K562 (cell line): ENCODE measurements around the gene RAD51D. TPM values are rescaled to one million over a fixed set of nuclear protein-coding genes. Genes with fewer than 3 reads are reported as not detected.

Source experiments
- ATF3 ChIP-seq, 2 experiments: fragments of 450-650 bp in 1 of 2; sonication (generic) in 1 of 2; formaldehyde crosslinking in 1 of 2; IDR thresholded peaks in 1 of 2; conservative IDR thresholded peaks in 1 of 2; 2 replicates each; pipeline versions ENCODE4 v1.6.1 to v1.8.1; 2016 to 2023; ENCODE audit warnings: mild to moderate bottlenecking in 2 of 2, moderate library complexity in 2 of 2, inconsistent platforms in 1 of 2, missing genetic modification reagents in 1 of 2
- BCOR ChIP-seq: fragments of 450-650 bp; IDR thresholded peaks from 2 replicates; pipeline ENCODE4 v1.6.1; 2016
- BRF1 ChIP-seq: IDR thresholded peaks from 3 replicates; pipeline ENCODE4 v1.6.1; 2011; ENCODE audit warnings: borderline replicate concordance, mild to moderate bottlenecking; ENCODE audit not compliant: insufficient read length; ENCODE audit errors: extremely low read depth
- CCAR2 ChIP-seq: fragments of 200-400 bp; formaldehyde crosslinking; IDR thresholded peaks from 2 replicates; pipeline ENCODE4 v1.6.1; 2017; ENCODE audit warnings: mild to moderate bottlenecking, low read depth, low read length
- DNMT1 ChIP-seq: fragments of 450-650 bp; IDR thresholded peaks from 2 replicates; pipeline ENCODE4 v1.6.1; 2016; ENCODE audit warnings: antibody characterized with exemption, mild to moderate bottlenecking
- FOXP1 ChIP-seq: sonication (generic); formaldehyde crosslinking; IDR thresholded peaks from 2 replicates; pipeline ENCODE4 v1.8.0; 2022; ENCODE audit warnings: mild to moderate bottlenecking, missing genetic modification reagents
- NFIX ChIP-seq: fragments of 250-450 bp; sonication (Bioruptor Pico); IDR thresholded peaks from 2 replicates; pipeline ENCODE4 v1.4.0; 2020; ENCODE audit warnings: low read depth, mild to moderate bottlenecking, moderate library complexity
- POLR2A ChIP-seq: fragments of 450-650 bp; conservative IDR thresholded peaks from 2 replicates; pipeline ENCODE4 v1.6.1; 2016
- PYGO2 ChIP-seq: fragments of 450-650 bp; IDR thresholded peaks from 2 replicates; pipeline ENCODE4 v1.6.1; 2016; ENCODE audit warnings: mild to moderate bottlenecking, missing genetic modification characterization, moderate library complexity, missing compliant biosample characterization
- SMAD2 ChIP-seq: fragments of 150-350 bp; IDR thresholded peaks from 2 replicates; pipeline ENCODE4 v1.6.1; 2014; ENCODE audit warnings: low read depth, mild to moderate bottlenecking, low read length
- SREBF1 ChIP-seq: fragments of 150-350 bp; IDR thresholded peaks from 2 replicates; pipeline ENCODE4 v1.6.1; 2014; ENCODE audit warnings: antibody characterized with exemption, low read depth, low read length, borderline replicate concordance
- SRSF1 ChIP-seq: fragments of 200-400 bp; formaldehyde crosslinking; IDR thresholded peaks from 2 replicates; pipeline ENCODE4 v1.6.1; 2017; ENCODE audit warnings: mild to moderate bottlenecking, low read depth, low read length, moderate library complexity
- TRIM28 ChIP-seq: fragments of 450-650 bp; IDR thresholded peaks from 2 replicates; pipeline ENCODE4 v1.6.1; 2017
- VEZF1 ChIP-seq: fragments of 200-800 bp; sonication (Bioruptor generic); IDR thresholded peaks from 2 replicates; pipeline ENCODE4 v1.6.1; 2017; ENCODE audit warnings: missing genetic modification characterization, missing compliant biosample characterization
- ZBTB2 ChIP-seq: fragments of 450-650 bp; IDR thresholded peaks from 2 replicates; pipeline ENCODE4 v1.6.1; 2016; ENCODE audit warnings: antibody characterized with exemption
- ZNF239 ChIP-seq: fragments of 250-450 bp; sonication (Bioruptor Pico); IDR thresholded peaks from 2 replicates; pipeline ENCODE4 v1.4.0; 2020; ENCODE audit warnings: mild to moderate bottlenecking
- ZNF280A ChIP-seq: fragments of 450-650 bp; IDR thresholded peaks from 2 replicates; pipeline ENCODE4 v1.6.1; 2018; ENCODE audit warnings: mild to moderate bottlenecking, low read depth; ENCODE audit not compliant: partially characterized antibody
- ZNF280B ChIP-seq: fragments of 250-450 bp; sonication (Bioruptor Pico); IDR thresholded peaks from 2 replicates; pipeline ENCODE4 v1.5.1; 2021; ENCODE audit warnings: mild to moderate bottlenecking
- ZNF347 ChIP-seq: fragments of 450-650 bp; formaldehyde crosslinking; IDR thresholded peaks from 2 replicates; pipeline ENCODE4 v1.4.0; 2020; ENCODE audit warnings: low read depth, mild to moderate bottlenecking, moderate library complexity
- polyA plus RNA-seq, 8 experiments: library from polyadenylated mRNA; depleted of rRNA in 4 of 8; stranded (reverse) in 5 of 8; unstranded in 3 of 8; fragments of >200 nt; fragmentation: Nextera tagmentation in 2 of 8; fragmentation: Illumina TruSeq in 1 of 8; extraction: Ambion mirVana in 2 of 8; extraction: Trizol in 1 of 8; gene quantifications; 2 replicates each; pipeline versions ENCODE4 v1.2.1 to v1.2.3, GENCODE V29; 2011 to 2014; ENCODE audit warnings: inconsistent platforms in 1 of 8, missing spikeins in 1 of 8
- total RNA-seq, 7 experiments: library from RNA; depleted of rRNA in 6 of 7; stranded (reverse); fragments of >200 nt in 6 of 7; fragmentation: Illumina TruSeq in 2 of 7; extraction: Trizol in 2 of 7; gene quantifications; 2 replicates each; pipeline versions ENCODE4 v1.2.1 to v1.2.3, GENCODE V29; 2011 to 2021; ENCODE audit warnings: low replicate concordance in 1 of 7
- TF ChIP-seq, protein P1 (sequence below): sonication (generic); formaldehyde crosslinking; IDR thresholded peaks from 2 replicates; pipeline ENCODE4 v1.8.0; 2022; ENCODE audit warnings: missing genetic modification reagents, mild to moderate bottlenecking, moderate library complexity, borderline replicate concordance

Gene RAD51D
- total and polyA plus RNA-seq, 9 of the 15 experiments (the other 6 are each of a cell fraction or from before 2014, with no cell fraction given), result 2.2 to 16.9 (median 8.7) TPM

- no peak for TF ChIP-seq SREBF1
- TF ChIP-seq CCAR2, result no peak
- no peak for TF ChIP-seq ZNF239 (CRISPR knock-in tag)
- TF ChIP-seq, protein P1, sequence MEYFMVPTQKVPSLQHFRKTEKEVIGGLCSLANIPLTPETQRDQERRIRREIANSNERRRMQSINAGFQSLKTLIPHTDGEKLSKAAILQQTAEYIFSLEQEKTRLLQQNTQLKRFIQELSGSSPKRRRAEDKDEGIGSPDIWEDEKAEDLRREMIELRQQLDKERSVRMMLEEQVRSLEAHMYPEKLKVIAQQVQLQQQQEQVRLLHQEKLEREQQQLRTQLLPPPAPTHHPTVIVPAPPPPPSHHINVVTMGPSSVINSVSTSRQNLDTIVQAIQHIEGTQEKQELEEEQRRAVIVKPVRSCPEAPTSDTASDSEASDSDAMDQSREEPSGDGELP (CRISPR knock-in tag), result peak; percentile 17; the same call in 1 of the 2 replicates
- peak; percentile 43; the same call in 1 of the 2 replicates for TF ChIP-seq TRIM28
- TF ChIP-seq DNMT1, result no peak
- 0 out of 2 replicates have a peak, but pooled peaks have one; percentile 24 for TF ChIP-seq ZBTB2
- TF ChIP-seq SMAD2, result no peak
- TF ChIP-seq SRSF1, result no peak
- no peak for TF ChIP-seq ZNF280A
- no peak for TF ChIP-seq NFIX (CRISPR knock-in tag)
- TF ChIP-seq FOXP1, result no peak
- no peak for TF ChIP-seq PYGO2
- TF ChIP-seq ATF3 (IDR thresholded peaks at IDR 0.05), result no peak
- no peak for TF ChIP-seq ATF3 (CRISPR knock-in tag; conservative IDR thresholded peaks at IDR 0.05)
- TF ChIP-seq ZNF347 (CRISPR knock-in tag), result no peak
- peak; percentile 75 for TF ChIP-seq VEZF1
- TF ChIP-seq BRF1, result no peak
- TF ChIP-seq BCOR, result no peak
- peak; percentile 71 for TF ChIP-seq POLR2A
- TF ChIP-seq ZNF280B, result no peak
These were observed at the start of gene RAD51D (continued) for GRCh38 chr17:35119370-35120165.
